Measurements from ENCODE around the gene CYP2C9. TPM values are rescaled to one million over a fixed set of nuclear protein-coding genes. Genes with fewer than 3 reads are reported as not detected.

The CYP2C9 gene
- polyA plus RNA-seq, 4 donors: 0.70 to 4.1 (median 2.3) TPM

DNA sequence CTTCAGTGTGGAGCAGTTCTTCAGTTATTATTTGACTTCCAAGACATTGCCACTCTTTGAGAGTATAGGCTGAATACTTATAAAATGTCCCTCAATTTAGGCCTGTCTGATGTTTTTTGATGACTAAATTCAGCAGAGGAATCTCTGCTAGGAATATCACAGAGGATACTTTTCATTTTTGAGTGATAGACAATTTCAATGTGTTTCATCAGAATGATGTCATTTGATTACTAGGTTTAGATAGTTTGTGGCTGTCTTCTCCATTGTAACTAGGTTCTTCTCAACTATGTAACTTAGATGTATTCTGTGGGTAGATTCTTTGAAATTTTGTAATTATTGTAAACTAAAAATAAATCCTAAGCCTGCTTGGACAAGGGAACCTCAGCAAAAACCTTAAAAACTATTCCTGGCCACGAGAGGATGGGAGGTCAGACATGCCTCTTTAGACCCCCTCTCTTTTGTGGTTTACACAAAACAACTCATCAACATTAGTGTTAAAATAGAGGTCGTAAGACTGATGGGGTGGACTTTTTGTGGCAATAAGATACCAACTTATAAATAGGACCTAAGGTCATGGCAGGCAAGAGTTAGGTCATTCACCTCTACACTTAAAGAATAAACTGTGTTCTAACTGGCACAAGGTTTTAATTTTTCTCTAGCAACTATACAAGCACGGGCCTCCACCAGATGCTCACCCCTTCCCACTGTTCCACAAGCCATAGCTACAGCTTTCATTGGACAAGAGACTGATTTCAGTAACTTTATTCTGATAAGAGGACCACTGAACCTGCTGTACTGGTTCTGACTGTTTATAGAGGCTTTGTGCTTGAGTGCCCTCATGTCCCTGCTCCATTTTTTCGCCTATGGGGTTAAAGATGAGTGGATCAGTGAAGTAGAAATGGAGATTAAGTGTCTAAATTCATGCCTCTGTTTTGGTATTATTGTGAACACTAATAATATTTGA lies 97.2 kb downstream of the CYP2C9 start:
- DNase-seq (ENCODE audit: low read depth in 4 of 4, low spot score in 2 of 4): no peak

DNA sequence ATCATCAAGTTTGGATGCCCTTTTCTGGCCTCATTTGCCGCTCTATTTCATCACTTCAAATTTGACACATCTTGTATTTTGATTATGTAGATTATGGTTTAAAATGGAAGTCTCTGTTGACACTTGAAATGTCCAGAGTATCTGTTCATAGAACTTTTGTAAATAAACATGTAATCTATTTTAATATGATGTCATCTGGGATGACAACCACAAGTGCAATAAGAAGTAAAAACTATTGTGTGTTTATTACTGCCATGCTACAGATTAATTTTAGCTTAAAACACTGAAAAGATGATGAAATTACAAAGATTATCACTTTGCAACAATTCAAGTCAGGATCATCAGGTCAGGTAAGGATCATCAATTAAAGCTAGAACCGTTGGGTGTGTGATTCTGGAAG lies 100.8 kb downstream of the CYP2C9 start:
- DNase-seq (ENCODE audit: low read depth in 4 of 4, low spot score in 2 of 4): no peak

Other genes starting within 250 kb of the CYP2C9 start
- gene CYP2C19, start 176.0 kb upstream of the CYP2C9 start, polyA plus RNA-seq (ENCODE audit: insufficient read length in 4 of 4): under 1 TPM in 2 of 4 donors, not detected in 2; 0.13 to 0.14 TPM
- 1 to 10 TPM; 1.4 to 9.3 (median 3.5) TPM for gene CYP2C8, start 130.8 kb downstream of the CYP2C9 start, polyA plus RNA-seq (ENCODE audit: insufficient read length in 4 of 4)

Measured in left renal cortex interstitium (tissue), 4 donors.